K562 (cell line): Measurements from ENCODE around the gene FBXO36. TPM values are rescaled to one million over a fixed set of nuclear protein-coding genes. Genes with fewer than 3 reads are reported as not detected.
A peak's percentile ranks its signal among the peaks of the same experiment; 100 is the strongest.

Experiments
- GABPA ChIP-seq: fragments of 200-800 bp; sonication (Bioruptor generic); conservative IDR thresholded peaks from 2 replicates; pipeline ENCODE4 v1.6.1; 2016; ENCODE audit warnings: low read depth, missing genetic modification characterization, missing compliant biosample characterization
- HIVEP1 ChIP-seq: fragments of 250-450 bp; sonication (Bioruptor Pico); IDR thresholded peaks from 2 replicates; pipeline ENCODE4 v1.4.0; 2020; ENCODE audit warnings: mild to moderate bottlenecking
- NKRF ChIP-seq: fragments of 450-650 bp; IDR thresholded peaks from 2 replicates; pipeline ENCODE4 v1.6.1; 2016; ENCODE audit warnings: borderline replicate concordance
- NR2F6 ChIP-seq: fragments of 450-650 bp; formaldehyde crosslinking; IDR thresholded peaks from 2 replicates; pipeline ENCODE4 v1.4.0; 2020; ENCODE audit warnings: mild to moderate bottlenecking
- PHB2 ChIP-seq: fragments of 450-650 bp; IDR thresholded peaks from 2 replicates; pipeline ENCODE4 v1.6.1; 2017; ENCODE audit warnings: low read depth
- SOX6 ChIP-seq: fragments of 450-650 bp; IDR thresholded peaks from 2 replicates; pipeline ENCODE4 v1.6.1; 2014; ENCODE audit warnings: mild to moderate bottlenecking
- WHSC1 ChIP-seq: IDR thresholded peaks from one replicate; pipeline ENCODE4 v1.6.1; 2012; ENCODE audit warnings: low read length, control low read depth, inconsistent platforms
- ZBTB34 ChIP-seq: fragments of 250-450 bp; sonication (Bioruptor Pico); IDR thresholded peaks from 2 replicates; pipeline ENCODE4 v1.8.0; 2021; ENCODE audit warnings: mild to moderate bottlenecking, moderate library complexity
- ZBTB40 ChIP-seq, 2 experiments: fragments of 450-650 bp in 1 of 2; sonication (generic) in 1 of 2; formaldehyde crosslinking in 1 of 2; IDR thresholded peaks; 2 replicates each; pipeline versions ENCODE4 v1.7.1 to v1.9.0; 2016 to 2022; ENCODE audit warnings: inconsistent platforms in 1 of 2, mild to moderate bottlenecking in 1 of 2, missing genetic modification reagents in 1 of 2
- ZBTB49 ChIP-seq: sonication (generic); formaldehyde crosslinking; IDR thresholded peaks from 2 replicates; pipeline ENCODE4 v1.8.0; 2022; ENCODE audit warnings: missing genetic modification reagents, mild to moderate bottlenecking, borderline replicate concordance
- polyA plus RNA-seq, 8 experiments: library from polyadenylated mRNA; depleted of rRNA in 4 of 8; stranded (reverse) in 5 of 8; unstranded in 3 of 8; fragments of >200 nt; fragmentation: Nextera tagmentation in 2 of 8; fragmentation: Illumina TruSeq in 1 of 8; extraction: Ambion mirVana in 2 of 8; extraction: Trizol in 1 of 8; gene quantifications; 2 replicates each; pipeline versions ENCODE4 v1.2.1 to v1.2.3, GENCODE V29; 2011 to 2014; ENCODE audit warnings: inconsistent platforms in 1 of 8, missing spikeins in 1 of 8
- total RNA-seq, 7 experiments: library from RNA; depleted of rRNA in 6 of 7; stranded (reverse); fragments of >200 nt in 6 of 7; fragmentation: Illumina TruSeq in 2 of 7; extraction: Trizol in 2 of 7; gene quantifications; 2 replicates each; pipeline versions ENCODE4 v1.2.1 to v1.2.3, GENCODE V29; 2011 to 2021; ENCODE audit warnings: low replicate concordance in 1 of 7

The FBXO36 gene
- total and polyA plus RNA-seq, 9 of the 15 experiments (the other 6 are each of a cell fraction or from before 2014, with no cell fraction given): 0.40 to 0.91 (median 0.58) TPM

GRCh38 chr2:229922449-229923386 is at the start of gene FBXO36 (continued):
- peak; percentile 68 for TF ChIP-seq ZBTB40 (IDR thresholded peaks at IDR 0.05)
- no peak for TF ChIP-seq ZBTB40 (CRISPR knock-in tag; IDR thresholded peaks at IDR 0.05)
- peak; percentile 79 for TF ChIP-seq GABPA (tag)
- no peak for TF ChIP-seq ZBTB34
- no peak for TF ChIP-seq NR2F6 (CRISPR knock-in tag)
- no peak for TF ChIP-seq WHSC1
- no peak for TF ChIP-seq SOX6
- TF ChIP-seq HIVEP1: no peak
- no peak for TF ChIP-seq ZBTB49 (CRISPR knock-in tag)
- no peak for TF ChIP-seq PHB2
- peak; percentile 95 for TF ChIP-seq NKRF
